HEK293 (cell line): ENCODE data around the gene ANKRD23.

Experiments used
- CTCF ChIA-PET: fragments of 350-600 bp; formaldehyde crosslinking; extraction: SDS; loops from one replicate; lab custom pipeline; 2021; ENCODE audit warnings: antibody characterized with exemption; lab: Yijun Ruan, JAX
- POLR2A ChIA-PET: fragments of 300-600 bp; formaldehyde crosslinking; extraction: SDS; loops from one replicate; lab custom pipeline; 2020; ENCODE audit warnings: antibody characterized with exemption, inconsistent platforms; lab: Yijun Ruan, JAX
- H3K27ac ChIP-seq: fragments of 200-500 bp; sonication (Bioruptor generic); 2 replicates; pipeline ENCODE4 v1.5.1; 2014; ENCODE audit warnings: low read depth, low read length, control low read depth, inconsistent platforms; ENCODE audit errors: extremely low read depth
- H3K36me3 ChIP-seq, 2 experiments: fragments of 200-500 bp in 1 of 2; sonication (Bioruptor generic) in 1 of 2; 1 replicate in 1 of 2; 2 replicates in 1 of 2; pipeline ENCODE4 v1.5.1; 2014 to 2017; ENCODE audit warnings: inconsistent platforms in 2 of 2, low read length in 2 of 2; ENCODE audit not compliant: control insufficient read depth in 2 of 2, insufficient read depth in 1 of 2
- H3K4me1 ChIP-seq: fragments of 200-500 bp; sonication (Bioruptor generic); 2 replicates; pipeline ENCODE4 v1.5.1; 2014; ENCODE audit warnings: mild to moderate bottlenecking, low read length, inconsistent platforms; ENCODE audit not compliant: control insufficient read depth, insufficient read depth
- H3K4me3 ChIP-seq: 2 replicates; pipeline ENCODE4 v1.5.1; 2011; ENCODE audit warnings: low read depth, mild to moderate bottlenecking, control low read depth, low read length, moderate library complexity
- H3K9me3 ChIP-seq: fragments of 200-500 bp; sonication (Bioruptor generic); 2 replicates; pipeline ENCODE4 v1.5.1; 2014; ENCODE audit warnings: low read depth, low read length, inconsistent platforms; ENCODE audit not compliant: control insufficient read depth, insufficient read depth
- GFI1B ChIP-seq: fragments of 450-650 bp; formaldehyde crosslinking; IDR thresholded peaks from 2 replicates; pipeline ENCODE4 v1.5.1; 2016; ENCODE audit warnings: missing biosample characterization, missing genetic modification characterization
- GLI2 ChIP-seq: fragments of 450-650 bp; formaldehyde crosslinking; IDR thresholded peaks from 2 replicates; pipeline ENCODE4; 2017; ENCODE audit warnings: missing biosample characterization, missing genetic modification characterization, low read depth, borderline replicate concordance
- GLI4 ChIP-seq: fragments of 450-650 bp; formaldehyde crosslinking; IDR thresholded peaks from 2 replicates; pipeline ENCODE4 v1.5.1; 2016; ENCODE audit warnings: missing biosample characterization, missing genetic modification characterization
- HOXC10 ChIP-seq: sonication (generic); formaldehyde crosslinking; IDR thresholded peaks from 2 replicates; pipeline ENCODE4 v1.8.1; 2023; ENCODE audit warnings: mild to moderate bottlenecking, missing genetic modification reagents
- KLF16 ChIP-seq: fragments of 450-650 bp; formaldehyde crosslinking; IDR thresholded peaks from 2 replicates; pipeline ENCODE4 v1.5.1; 2017; ENCODE audit warnings: missing biosample characterization, missing genetic modification characterization
- SP2 ChIP-seq: fragments of 450-650 bp; formaldehyde crosslinking; IDR thresholded peaks from 2 replicates; pipeline ENCODE4 v1.5.1; 2016; ENCODE audit warnings: missing biosample characterization, missing genetic modification characterization
- TCF7L2 ChIP-seq: IDR thresholded peaks from 2 replicates; pipeline ENCODE4 v1.6.1; 2011; ENCODE audit warnings: low read depth, mild to moderate bottlenecking, inconsistent platforms, low read length, moderate library complexity, borderline replicate concordance
- ZBTB20 ChIP-seq: fragments of 450-650 bp; formaldehyde crosslinking; IDR thresholded peaks from 2 replicates; pipeline ENCODE4 v1.5.1; 2016; ENCODE audit warnings: missing biosample characterization, missing genetic modification characterization
- ZBTB48 ChIP-seq: fragments of 450-650 bp; formaldehyde crosslinking; IDR thresholded peaks from 2 replicates; pipeline ENCODE4 v1.5.1; 2016; ENCODE audit warnings: missing biosample characterization, missing genetic modification characterization
- ZFHX2 ChIP-seq: fragments of 450-650 bp; formaldehyde crosslinking; conservative IDR thresholded peaks from 2 replicates; pipeline ENCODE4 v1.5.1; 2016; ENCODE audit warnings: missing biosample characterization, missing genetic modification characterization
- ZNF132 ChIP-seq: fragments of 450-650 bp; formaldehyde crosslinking; IDR thresholded peaks from 2 replicates; pipeline ENCODE4 v1.5.1; 2017; ENCODE audit warnings: missing biosample characterization, missing genetic modification characterization, borderline replicate concordance
- ZNF140 ChIP-seq: fragments of 450-650 bp; formaldehyde crosslinking; IDR thresholded peaks from 2 replicates; pipeline ENCODE4 v1.5.1; 2016; ENCODE audit warnings: missing biosample characterization, missing genetic modification characterization
- ZNF155 ChIP-seq: fragments of 450-650 bp; formaldehyde crosslinking; IDR thresholded peaks from 2 replicates; pipeline ENCODE4 v1.5.1; 2016; ENCODE audit warnings: missing biosample characterization, missing genetic modification characterization
- ZNF175 ChIP-seq: fragments of 450-650 bp; formaldehyde crosslinking; IDR thresholded peaks from 2 replicates; pipeline ENCODE4 v1.5.1; 2016; ENCODE audit warnings: missing biosample characterization, missing genetic modification characterization
- ZNF19 ChIP-seq: fragments of 450-650 bp; formaldehyde crosslinking; IDR thresholded peaks from 2 replicates; pipeline ENCODE4; 2016; ENCODE audit warnings: missing biosample characterization, missing genetic modification characterization, low read depth
- ZNF214 ChIP-seq: fragments of 450-650 bp; formaldehyde crosslinking; IDR thresholded peaks from 2 replicates; pipeline ENCODE4 v1.5.1; 2017; ENCODE audit warnings: missing biosample characterization, mild to moderate bottlenecking, missing genetic modification characterization, borderline replicate concordance
- ZNF426 ChIP-seq: fragments of 450-650 bp; formaldehyde crosslinking; IDR thresholded peaks from 2 replicates; pipeline ENCODE4 v1.5.1; 2017; ENCODE audit warnings: missing biosample characterization, missing genetic modification characterization, mild to moderate bottlenecking, inconsistent platforms, moderate library complexity
- ZNF529 ChIP-seq: fragments of 450-650 bp; formaldehyde crosslinking; IDR thresholded peaks from 2 replicates; pipeline ENCODE4 v1.5.1; 2017; ENCODE audit warnings: missing genetic modification characterization, missing biosample characterization; ENCODE audit not compliant: insufficient replicate concordance
- ZNF530 ChIP-seq: fragments of 450-650 bp; formaldehyde crosslinking; IDR thresholded peaks from 2 replicates; pipeline ENCODE4 v1.5.1; 2016; ENCODE audit warnings: low read depth, missing biosample characterization, missing genetic modification characterization
- ZNF585B ChIP-seq: fragments of 450-650 bp; formaldehyde crosslinking; IDR thresholded peaks from 2 replicates; pipeline ENCODE4 v1.5.1; 2016; ENCODE audit warnings: missing biosample characterization, missing genetic modification characterization
- ZNF600 ChIP-seq: fragments of 450-650 bp; formaldehyde crosslinking; IDR thresholded peaks from 2 replicates; pipeline ENCODE4 v1.5.1; 2016; ENCODE audit warnings: missing biosample characterization, missing genetic modification characterization
- ZNF658 ChIP-seq: fragments of 450-650 bp; formaldehyde crosslinking; IDR thresholded peaks from 2 replicates; pipeline ENCODE4; 2016; ENCODE audit warnings: missing biosample characterization, missing genetic modification characterization
- ZNF664 ChIP-seq: fragments of 450-650 bp; formaldehyde crosslinking; IDR thresholded peaks from 2 replicates; pipeline ENCODE4 v1.5.1; 2016; ENCODE audit warnings: missing biosample characterization, missing genetic modification characterization
- ZNF707 ChIP-seq: fragments of 450-650 bp; formaldehyde crosslinking; IDR thresholded peaks from 2 replicates; pipeline ENCODE4 v1.5.1; 2016; ENCODE audit warnings: missing biosample characterization, missing genetic modification characterization
- ZNF76 ChIP-seq: fragments of 450-650 bp; formaldehyde crosslinking; IDR thresholded peaks from 2 replicates; pipeline ENCODE4; 2016; ENCODE audit warnings: low read depth, missing biosample characterization, missing genetic modification characterization, borderline replicate concordance
- ZNF785 ChIP-seq: fragments of 450-650 bp; formaldehyde crosslinking; IDR thresholded peaks from 2 replicates; pipeline ENCODE4 v1.5.1; 2016; ENCODE audit warnings: missing biosample characterization, missing genetic modification characterization
- ZNF791 ChIP-seq: fragments of 450-650 bp; formaldehyde crosslinking; IDR thresholded peaks from 2 replicates; pipeline ENCODE4 v1.5.1; 2016; ENCODE audit warnings: missing biosample characterization, missing genetic modification characterization
- TF ChIP-seq, protein P1 (sequence below): fragments of 450-650 bp; formaldehyde crosslinking; IDR thresholded peaks from 2 replicates; pipeline ENCODE4 v1.5.1; 2016; ENCODE audit warnings: missing biosample characterization, missing genetic modification characterization
- TF ChIP-seq, protein P2 (sequence below): fragments of 450-650 bp; formaldehyde crosslinking; IDR thresholded peaks from 2 replicates; pipeline ENCODE4 v1.5.1; 2016; ENCODE audit warnings: missing biosample characterization, missing genetic modification characterization
- TF ChIP-seq, protein P3 (sequence below): sonication (generic); formaldehyde crosslinking; IDR thresholded peaks from 2 replicates; pipeline ENCODE4 v1.8.1; 2022; ENCODE audit warnings: mild to moderate bottlenecking, moderate library complexity, missing genetic modification reagents
- TF ChIP-seq, protein P4 (sequence below): fragments of 450-650 bp; formaldehyde crosslinking; IDR thresholded peaks from 2 replicates; pipeline ENCODE4 v1.5.1; 2017; ENCODE audit warnings: missing biosample characterization, missing genetic modification characterization

ANKRD23 gene

DNA sequence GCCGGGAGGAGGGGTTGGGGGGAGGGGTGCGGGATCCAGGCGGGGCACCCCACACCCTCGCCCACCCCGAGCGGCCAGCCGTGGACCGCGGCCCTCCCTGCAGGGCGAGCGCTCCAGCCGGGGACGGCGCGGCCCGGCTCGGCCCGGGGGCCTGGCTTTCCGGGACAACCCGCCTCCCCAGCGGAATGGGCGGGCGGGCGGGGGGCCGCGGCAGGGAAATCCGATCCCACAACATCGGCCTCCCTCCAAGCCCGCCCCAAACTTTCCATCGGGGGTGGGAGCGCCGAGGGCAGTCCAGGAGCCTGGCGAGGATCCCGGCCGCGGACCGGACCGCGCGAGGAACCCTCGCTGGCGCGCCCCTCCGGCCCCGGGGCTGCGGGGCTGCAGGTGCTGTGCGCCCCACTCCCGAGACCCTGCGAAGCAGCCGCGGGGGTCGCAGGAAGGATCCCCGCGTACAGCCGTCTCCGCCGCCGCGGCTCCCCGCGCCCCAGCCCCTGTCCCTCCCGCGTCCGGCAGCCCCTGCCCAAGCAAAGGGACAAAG, 25.5 kb upstream of the ANKRD23 start:
- POLR2A ChIA-PET, result interaction anchor here (0.7 to 3.7 kb wide), 3 partner anchors 12 to 244 kb away, joined by 3 to 39 read pairs (median 6); partner anchors contain the start of genes ANKRD36 and ANKRD39
- peak overlapping the region; percentile 93 for H3K27ac ChIP-seq
- CTCF ChIA-PET, result interaction anchor here (0.6 to 3.9 kb wide), 4 partner anchors 11 to 243 kb away, joined by 3 to 33 read pairs (median 4); partner anchors contain the start of genes ANKRD36 and ANKRD39

DNA sequence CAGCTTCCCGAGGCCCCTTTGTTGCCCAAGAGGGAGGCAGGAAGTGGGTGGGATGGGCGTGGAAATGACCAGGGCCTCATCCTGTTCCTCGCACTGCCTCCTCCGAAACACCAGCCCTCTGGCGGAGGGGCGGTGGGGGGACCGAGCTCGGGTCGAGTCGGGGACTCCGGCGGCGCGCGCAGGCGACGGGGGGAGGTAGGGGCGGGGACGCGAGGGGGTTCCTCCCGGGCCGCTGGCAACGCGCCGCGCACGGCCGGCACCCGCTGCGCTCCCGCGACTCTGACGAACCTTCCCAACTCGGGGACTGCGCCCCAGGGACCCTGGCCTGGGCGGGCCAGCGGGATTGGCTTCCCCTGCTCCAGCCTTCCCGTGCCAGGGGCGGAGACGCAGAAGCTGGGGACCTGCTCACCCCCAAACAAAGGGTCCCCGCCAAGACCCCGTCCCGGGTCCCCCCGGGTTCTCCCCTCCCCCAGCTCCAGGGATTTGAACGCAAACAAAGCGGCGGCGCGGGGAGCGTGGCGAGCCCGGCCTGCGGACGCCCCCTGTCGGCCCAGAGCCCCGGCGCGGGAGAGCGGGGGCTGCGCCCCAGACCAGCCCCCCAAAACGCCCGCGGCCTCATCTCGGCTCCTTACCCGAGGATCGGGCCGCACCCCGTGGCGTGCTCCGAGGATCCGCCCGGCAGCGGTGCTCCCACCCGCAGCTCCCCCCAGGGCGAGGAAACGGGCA, 24.9 kb upstream of the ANKRD23 start:
- ChIA-PET CTCF (interaction anchor here (0.6 to 3.9 kb wide), 12 partner anchors 11 to 244 kb away, joined by 3 to 33 read pairs (median 3); partner anchors contain the start of genes ANKRD36 and ANKRD39), POLR2A (interaction anchor here (0.6 to 3.7 kb wide), 11 partner anchors 8 to 769 kb away, joined by 3 to 39 read pairs (median 4); partner anchors contain the start of genes ANKRD36, ANKRD39 and CNNM3)
- Histone ChIP-seq H3K4me1 (peaks cover 3% of the 10 kb centered on the region; the same call in 1 of the 2 replicates), H3K9me3 (no peaks in the 10 kb centered on the region), H3K36me3 (peaks cover 0 to 40% of the 10 kb centered on the region in 2 experiments; a peak in 1 of 3 replicates), H3K27ac (peak overlapping the region; percentile 93), H3K4me3 (peak overlapping the region; percentile 87)
- TF ChIP-seq ZNF664 (tag by site-specific recombination) (no peak), ZFHX2 (tag by site-specific recombination) (peak; percentile 44), ZNF585B (tag by site-specific recombination) (no peak), ZNF529 (tag by site-specific recombination) (no peak), ZNF600 (tag by site-specific recombination) (no peak), GFI1B (tag by site-specific recombination) (no peak), ZNF785 (tag by site-specific recombination) (no peak), TCF7L2 (no peak), ZNF658 (tag by site-specific recombination) (no peak), ZNF707 (tag by site-specific recombination) (no peak), ZNF19 (tag by site-specific recombination) (no peak), GLI2 (tag by site-specific recombination) (no peak), GLI4 (tag by site-specific recombination) (no peak), ZNF155 (tag by site-specific recombination) (no peak), ZNF175 (tag by site-specific recombination) (no peak), ZNF76 (tag by site-specific recombination) (no peak)
- TF ChIP-seq, protein P1, sequence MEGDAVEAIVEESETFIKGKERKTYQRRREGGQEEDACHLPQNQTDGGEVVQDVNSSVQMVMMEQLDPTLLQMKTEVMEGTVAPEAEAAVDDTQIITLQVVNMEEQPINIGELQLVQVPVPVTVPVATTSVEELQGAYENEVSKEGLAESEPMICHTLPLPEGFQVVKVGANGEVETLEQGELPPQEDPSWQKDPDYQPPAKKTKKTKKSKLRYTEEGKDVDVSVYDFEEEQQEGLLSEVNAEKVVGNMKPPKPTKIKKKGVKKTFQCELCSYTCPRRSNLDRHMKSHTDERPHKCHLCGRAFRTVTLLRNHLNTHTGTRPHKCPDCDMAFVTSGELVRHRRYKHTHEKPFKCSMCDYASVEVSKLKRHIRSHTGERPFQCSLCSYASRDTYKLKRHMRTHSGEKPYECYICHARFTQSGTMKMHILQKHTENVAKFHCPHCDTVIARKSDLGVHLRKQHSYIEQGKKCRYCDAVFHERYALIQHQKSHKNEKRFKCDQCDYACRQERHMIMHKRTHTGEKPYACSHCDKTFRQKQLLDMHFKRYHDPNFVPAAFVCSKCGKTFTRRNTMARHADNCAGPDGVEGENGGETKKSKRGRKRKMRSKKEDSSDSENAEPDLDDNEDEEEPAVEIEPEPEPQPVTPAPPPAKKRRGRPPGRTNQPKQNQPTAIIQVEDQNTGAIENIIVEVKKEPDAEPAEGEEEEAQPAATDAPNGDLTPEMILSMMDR, result peak; percentile 49
- TF ChIP-seq, protein P2, sequence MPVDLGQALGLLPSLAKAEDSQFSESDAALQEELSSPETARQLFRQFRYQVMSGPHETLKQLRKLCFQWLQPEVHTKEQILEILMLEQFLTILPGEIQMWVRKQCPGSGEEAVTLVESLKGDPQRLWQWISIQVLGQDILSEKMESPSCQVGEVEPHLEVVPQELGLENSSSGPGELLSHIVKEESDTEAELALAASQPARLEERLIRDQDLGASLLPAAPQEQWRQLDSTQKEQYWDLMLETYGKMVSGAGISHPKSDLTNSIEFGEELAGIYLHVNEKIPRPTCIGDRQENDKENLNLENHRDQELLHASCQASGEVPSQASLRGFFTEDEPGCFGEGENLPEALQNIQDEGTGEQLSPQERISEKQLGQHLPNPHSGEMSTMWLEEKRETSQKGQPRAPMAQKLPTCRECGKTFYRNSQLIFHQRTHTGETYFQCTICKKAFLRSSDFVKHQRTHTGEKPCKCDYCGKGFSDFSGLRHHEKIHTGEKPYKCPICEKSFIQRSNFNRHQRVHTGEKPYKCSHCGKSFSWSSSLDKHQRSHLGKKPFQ (tag by site-specific recombination), result no peak

More for the DNA sequence above, 25.5 kb upstream of the ANKRD23 start:
- peaks cover 3% of the 10 kb centered on the region; the same call in 1 of the 2 replicates for H3K4me1 ChIP-seq
- H3K36me3 ChIP-seq, result peaks cover 0 to 34% of the 10 kb centered on the region in 2 experiments; a peak in 1 of 3 replicates
- TF ChIP-seq, protein P3, sequence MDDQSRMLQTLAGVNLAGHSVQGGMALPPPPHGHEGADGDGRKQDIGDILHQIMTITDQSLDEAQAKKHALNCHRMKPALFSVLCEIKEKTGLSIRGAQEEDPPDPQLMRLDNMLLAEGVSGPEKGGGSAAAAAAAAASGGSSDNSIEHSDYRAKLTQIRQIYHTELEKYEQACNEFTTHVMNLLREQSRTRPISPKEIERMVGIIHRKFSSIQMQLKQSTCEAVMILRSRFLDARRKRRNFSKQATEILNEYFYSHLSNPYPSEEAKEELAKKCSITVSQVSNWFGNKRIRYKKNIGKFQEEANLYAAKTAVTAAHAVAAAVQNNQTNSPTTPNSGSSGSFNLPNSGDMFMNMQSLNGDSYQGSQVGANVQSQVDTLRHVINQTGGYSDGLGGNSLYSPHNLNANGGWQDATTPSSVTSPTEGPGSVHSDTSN (CRISPR knock-in tag), result no peak
- no peak for TF ChIP-seq ZBTB48 (tag by site-specific recombination)
- TF ChIP-seq SP2 (tag by site-specific recombination), result 0 out of 2 replicates have a peak, but pooled peaks have one; percentile 18
- TF ChIP-seq ZNF140, result no peak
- TF ChIP-seq ZNF791 (tag by site-specific recombination), result no peak
- no peak for TF ChIP-seq ZNF658 (tag by site-specific recombination)
- TF ChIP-seq ZBTB20 (tag by site-specific recombination), result peak; percentile 41; the same call in 1 of the 2 replicates
- TF ChIP-seq ZNF132 (tag by site-specific recombination), result no peak
- TF ChIP-seq KLF16 (tag by site-specific recombination), result no peak
- TF ChIP-seq, protein P4, sequence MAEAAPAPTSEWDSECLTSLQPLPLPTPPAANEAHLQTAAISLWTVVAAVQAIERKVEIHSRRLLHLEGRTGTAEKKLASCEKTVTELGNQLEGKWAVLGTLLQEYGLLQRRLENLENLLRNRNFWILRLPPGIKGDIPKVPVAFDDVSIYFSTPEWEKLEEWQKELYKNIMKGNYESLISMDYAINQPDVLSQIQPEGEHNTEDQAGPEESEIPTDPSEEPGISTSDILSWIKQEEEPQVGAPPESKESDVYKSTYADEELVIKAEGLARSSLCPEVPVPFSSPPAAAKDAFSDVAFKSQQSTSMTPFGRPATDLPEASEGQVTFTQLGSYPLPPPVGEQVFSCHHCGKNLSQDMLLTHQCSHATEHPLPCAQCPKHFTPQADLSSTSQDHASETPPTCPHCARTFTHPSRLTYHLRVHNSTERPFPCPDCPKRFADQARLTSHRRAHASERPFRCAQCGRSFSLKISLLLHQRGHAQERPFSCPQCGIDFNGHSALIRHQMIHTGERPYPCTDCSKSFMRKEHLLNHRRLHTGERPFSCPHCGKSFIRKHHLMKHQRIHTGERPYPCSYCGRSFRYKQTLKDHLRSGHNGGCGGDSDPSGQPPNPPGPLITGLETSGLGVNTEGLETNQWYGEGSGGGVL, result peak; percentile 62
- TF ChIP-seq HOXC10 (CRISPR knock-in tag), result 0 out of 2 replicates have a peak, but pooled peaks have one; percentile 27
- no peak for TF ChIP-seq ZNF426 (tag by site-specific recombination)
- TF ChIP-seq ZNF585B (tag by site-specific recombination), result no peak
- no peak for TF ChIP-seq ZNF530 (tag by site-specific recombination)
- no peak for TF ChIP-seq ZNF214 (tag by site-specific recombination)
- H3K9me3 ChIP-seq, result no peaks in the 10 kb centered on the region
- peak overlapping the region; percentile 87 for H3K4me3 ChIP-seq
